GM12865 (cell line): ENCODE data around the gene NOCT.

ENCODE experiments used
- DNase-seq: peaks from one replicate; pipeline ENCODE4 v3.0.0; 2010; ENCODE audit warnings: low read depth
- H3K4me3 ChIP-seq: 2 replicates; pipeline ENCODE4 v1.5.1; 2011; ENCODE audit warnings: mild to moderate bottlenecking, low read depth, low read length, control low read depth
- CTCF ChIP-seq: IDR thresholded peaks from 2 replicates; pipeline ENCODE4 v1.5.1; 2011; ENCODE audit warnings: low read length, control low read depth, low read depth, inconsistent platforms; ENCODE audit not compliant: insufficient read depth; ENCODE audit errors: missing control alignments

Gene NOCT

GRCh38 chr4:139015269-139015947, at the start of gene NOCT:
Gene NOCT (plus strand): TSS chr4:139015781. CDS start chr4:139015982, 201 bp downstream.
- peak; percentile 98 for DNase-seq

GRCh38 chr4:138967313-138967712, 48.3 kb upstream of the NOCT start:
- no peak overlapping the region for H3K4me3 ChIP-seq
- no peak for TF ChIP-seq CTCF
- DNase-seq, result peak; percentile 14

More at GRCh38 chr4:139015269-139015947, at the start of gene NOCT:
- peak within 1 kb of the TSS; percentile 93 for H3K4me3 ChIP-seq
- TF ChIP-seq CTCF, result no peak

GRCh38 chr4:138972956-138973801, 42.4 kb upstream of the NOCT start:
- no peak for DNase-seq
- H3K4me3 ChIP-seq, result no peak overlapping the region
- no peak for TF ChIP-seq CTCF

- no peak overlapping the region for H3K4me3 ChIP-seq
- no peak for DNase-seq
- TF ChIP-seq CTCF, result no peak
Measured at GRCh38 chr4:138975225-138975624, 40.4 kb upstream of the NOCT start.

GRCh38 chr4:138976526-138976925, 39.1 kb upstream of the NOCT start:
- no peak for DNase-seq
- no peak for TF ChIP-seq CTCF
- H3K4me3 ChIP-seq, result no peak overlapping the region

- DNase-seq, result peak; percentile 66
- no peak for TF ChIP-seq CTCF
- H3K4me3 ChIP-seq, result no peak overlapping the region
Measured at GRCh38 chr4:138977524-138977923, 38.1 kb upstream of the NOCT start.
